ENCODE data around the gene SND1.

GRCh38 chr7:127738859-127739258 is 86.9 kb downstream of the SND1 start:
- TF ChIP-seq, protein P1, sequence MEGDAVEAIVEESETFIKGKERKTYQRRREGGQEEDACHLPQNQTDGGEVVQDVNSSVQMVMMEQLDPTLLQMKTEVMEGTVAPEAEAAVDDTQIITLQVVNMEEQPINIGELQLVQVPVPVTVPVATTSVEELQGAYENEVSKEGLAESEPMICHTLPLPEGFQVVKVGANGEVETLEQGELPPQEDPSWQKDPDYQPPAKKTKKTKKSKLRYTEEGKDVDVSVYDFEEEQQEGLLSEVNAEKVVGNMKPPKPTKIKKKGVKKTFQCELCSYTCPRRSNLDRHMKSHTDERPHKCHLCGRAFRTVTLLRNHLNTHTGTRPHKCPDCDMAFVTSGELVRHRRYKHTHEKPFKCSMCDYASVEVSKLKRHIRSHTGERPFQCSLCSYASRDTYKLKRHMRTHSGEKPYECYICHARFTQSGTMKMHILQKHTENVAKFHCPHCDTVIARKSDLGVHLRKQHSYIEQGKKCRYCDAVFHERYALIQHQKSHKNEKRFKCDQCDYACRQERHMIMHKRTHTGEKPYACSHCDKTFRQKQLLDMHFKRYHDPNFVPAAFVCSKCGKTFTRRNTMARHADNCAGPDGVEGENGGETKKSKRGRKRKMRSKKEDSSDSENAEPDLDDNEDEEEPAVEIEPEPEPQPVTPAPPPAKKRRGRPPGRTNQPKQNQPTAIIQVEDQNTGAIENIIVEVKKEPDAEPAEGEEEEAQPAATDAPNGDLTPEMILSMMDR (IDR thresholded peaks at IDR 0.05 in 8 of 11, conservative IDR thresholded peaks at IDR 0.05 in 3 of 11): no peak
- TF ChIP-seq POLR2AphosphoS5 (IDR thresholded peaks at IDR 0.05): no peak
